ENCODE results near the gene MYMX. TPM values are rescaled to one million over a fixed set of nuclear protein-coding genes. Genes with fewer than 3 reads are reported as not detected.

Gene MYMX
- total and polyA plus RNA-seq, 2 of the 13 experiments (the other 11 are each of a cell fraction or from before 2014, with no cell fraction given), result not detected

DNA sequence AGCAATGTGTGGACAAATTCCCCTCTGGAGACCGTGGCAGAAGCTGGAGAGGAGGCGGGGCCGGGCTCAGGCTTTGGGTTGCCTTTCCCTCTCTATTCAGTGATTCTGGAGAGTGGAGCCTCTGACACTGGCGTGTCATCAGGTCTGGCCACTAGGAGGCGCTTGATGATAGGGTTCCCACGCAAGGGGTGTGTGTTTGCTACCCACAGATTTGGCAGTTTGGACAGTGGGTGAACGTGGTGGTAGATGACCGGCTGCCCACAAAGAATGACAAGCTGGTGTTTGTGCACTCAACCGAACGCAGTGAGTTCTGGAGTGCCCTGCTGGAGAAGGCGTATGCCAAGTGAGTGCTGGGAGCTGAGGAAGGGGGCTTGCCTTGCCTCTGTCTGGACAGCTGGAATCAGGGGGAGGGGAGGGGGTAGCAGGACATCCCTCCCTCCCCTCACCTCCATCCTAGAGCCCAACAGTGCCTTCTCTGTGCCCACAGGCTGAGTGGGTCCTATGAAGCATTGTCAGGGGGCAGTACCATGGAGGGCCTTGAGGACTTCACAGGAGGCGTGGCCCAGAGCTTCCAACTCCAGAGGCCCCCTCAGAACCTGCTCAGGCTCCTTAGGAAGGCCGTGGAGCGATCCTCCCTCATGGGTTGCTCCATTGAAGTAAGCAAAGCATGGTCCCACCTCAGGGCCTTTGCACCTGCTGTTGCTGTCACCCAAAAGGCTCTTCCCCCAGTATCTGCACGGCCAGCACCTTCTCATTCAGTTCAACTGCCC lies 43.8 kb upstream of the MYMX start (continued):
- TF ChIP-seq, protein P1, sequence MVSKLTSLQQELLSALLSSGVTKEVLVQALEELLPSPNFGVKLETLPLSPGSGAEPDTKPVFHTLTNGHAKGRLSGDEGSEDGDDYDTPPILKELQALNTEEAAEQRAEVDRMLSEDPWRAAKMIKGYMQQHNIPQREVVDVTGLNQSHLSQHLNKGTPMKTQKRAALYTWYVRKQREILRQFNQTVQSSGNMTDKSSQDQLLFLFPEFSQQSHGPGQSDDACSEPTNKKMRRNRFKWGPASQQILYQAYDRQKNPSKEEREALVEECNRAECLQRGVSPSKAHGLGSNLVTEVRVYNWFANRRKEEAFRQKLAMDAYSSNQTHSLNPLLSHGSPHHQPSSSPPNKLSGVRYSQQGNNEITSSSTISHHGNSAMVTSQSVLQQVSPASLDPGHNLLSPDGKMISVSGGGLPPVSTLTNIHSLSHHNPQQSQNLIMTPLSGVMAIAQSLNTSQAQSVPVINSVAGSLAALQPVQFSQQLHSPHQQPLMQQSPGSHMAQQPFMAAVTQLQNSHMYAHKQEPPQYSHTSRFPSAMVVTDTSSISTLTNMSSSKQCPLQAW (CRISPR knock-in tag; IDR thresholded peaks at IDR 0.05), result peak; percentile 67; the same call in 1 of the 2 replicates
- TF ChIP-seq KDM5B (CRISPR knock-in tag; IDR thresholded peaks at IDR 0.05; ENCODE audit: borderline replicate concordance) (peak; percentile 60; the same call in 1 of the 2 replicates), SP5 (CRISPR knock-in tag; IDR thresholded peaks at IDR 0.05; ENCODE audit: borderline replicate concordance, low read depth) (0 out of 2 replicates have a peak, but pooled peaks have one; percentile 12), MAZ (IDR thresholded peaks at IDR 0.05; ENCODE audit: borderline replicate concordance, low read depth, low read length) (peak; percentile 42; the same call in 1 of the 2 replicates), MAZ (CRISPR knock-in tag; IDR thresholded peaks at IDR 0.05; ENCODE audit: low read depth) (no peak), DPF2 (CRISPR knock-in tag; IDR thresholded peaks at IDR 0.05; ENCODE audit: borderline replicate concordance, low read depth) (no peak), ZSCAN25 (CRISPR knock-in tag; IDR thresholded peaks at IDR 0.05) (no peak), ZNF354B (CRISPR knock-in tag; IDR thresholded peaks at IDR 0.05) (0 out of 2 replicates have a peak, but pooled peaks have one; percentile 74), CBX1 (IDR thresholded peaks at IDR 0.05; ENCODE audit: low read depth) (peak; percentile 40), SOX5 (CRISPR knock-in tag; IDR thresholded peaks at IDR 0.05; ENCODE audit: borderline replicate concordance) (no peak)
- TF ChIP-seq, protein P2, sequence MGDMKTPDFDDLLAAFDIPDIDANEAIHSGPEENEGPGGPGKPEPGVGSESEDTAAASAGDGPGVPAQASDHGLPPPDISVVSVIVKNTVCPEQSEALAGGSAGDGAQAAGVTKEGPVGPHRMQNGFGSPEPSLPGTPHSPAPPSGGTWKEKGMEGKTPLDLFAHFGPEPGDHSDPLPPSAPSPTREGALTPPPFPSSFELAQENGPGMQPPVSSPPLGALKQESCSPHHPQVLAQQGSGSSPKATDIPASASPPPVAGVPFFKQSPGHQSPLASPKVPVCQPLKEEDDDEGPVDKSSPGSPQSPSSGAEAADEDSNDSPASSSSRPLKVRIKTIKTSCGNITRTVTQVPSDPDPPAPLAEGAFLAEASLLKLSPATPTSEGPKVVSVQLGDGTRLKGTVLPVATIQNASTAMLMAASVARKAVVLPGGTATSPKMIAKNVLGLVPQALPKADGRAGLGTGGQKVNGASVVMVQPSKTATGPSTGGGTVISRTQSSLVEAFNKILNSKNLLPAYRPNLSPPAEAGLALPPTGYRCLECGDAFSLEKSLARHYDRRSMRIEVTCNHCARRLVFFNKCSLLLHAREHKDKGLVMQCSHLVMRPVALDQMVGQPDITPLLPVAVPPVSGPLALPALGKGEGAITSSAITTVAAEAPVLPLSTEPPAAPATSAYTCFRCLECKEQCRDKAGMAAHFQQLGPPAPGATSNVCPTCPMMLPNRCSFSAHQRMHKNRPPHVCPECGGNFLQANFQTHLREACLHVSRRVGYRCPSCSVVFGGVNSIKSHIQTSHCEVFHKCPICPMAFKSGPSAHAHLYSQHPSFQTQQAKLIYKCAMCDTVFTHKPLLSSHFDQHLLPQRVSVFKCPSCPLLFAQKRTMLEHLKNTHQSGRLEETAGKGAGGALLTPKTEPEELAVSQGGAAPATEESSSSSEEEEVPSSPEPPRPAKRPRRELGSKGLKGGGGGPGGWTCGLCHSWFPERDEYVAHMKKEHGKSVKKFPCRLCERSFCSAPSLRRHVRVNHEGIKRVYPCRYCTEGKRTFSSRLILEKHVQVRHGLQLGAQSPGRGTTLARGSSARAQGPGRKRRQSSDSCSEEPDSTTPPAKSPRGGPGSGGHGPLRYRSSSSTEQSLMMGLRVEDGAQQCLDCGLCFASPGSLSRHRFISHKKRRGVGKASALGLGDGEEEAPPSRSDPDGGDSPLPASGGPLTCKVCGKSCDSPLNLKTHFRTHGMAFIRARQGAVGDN (CRISPR knock-in tag; IDR thresholded peaks at IDR 0.05), result peak; percentile 51
- TF ChIP-seq, protein P3, sequence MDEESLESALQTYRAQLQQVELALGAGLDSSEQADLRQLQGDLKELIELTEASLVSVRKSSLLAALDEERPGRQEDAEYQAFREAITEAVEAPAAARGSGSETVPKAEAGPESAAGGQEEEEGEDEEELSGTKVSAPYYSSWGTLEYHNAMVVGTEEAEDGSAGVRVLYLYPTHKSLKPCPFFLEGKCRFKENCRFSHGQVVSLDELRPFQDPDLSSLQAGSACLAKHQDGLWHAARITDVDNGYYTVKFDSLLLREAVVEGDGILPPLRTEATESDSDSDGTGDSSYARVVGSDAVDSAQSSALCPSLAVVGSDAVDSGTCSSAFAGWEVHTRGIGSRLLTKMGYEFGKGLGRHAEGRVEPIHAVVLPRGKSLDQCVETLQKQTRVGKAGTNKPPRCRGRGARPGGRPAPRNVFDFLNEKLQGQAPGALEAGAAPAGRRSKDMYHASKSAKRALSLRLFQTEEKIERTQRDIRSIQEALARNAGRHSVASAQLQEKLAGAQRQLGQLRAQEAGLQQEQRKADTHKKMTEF (CRISPR knock-in tag; IDR thresholded peaks at IDR 0.05), result peak; percentile 40; the same call in 1 of the 2 replicates
- TF ChIP-seq, protein P4, sequence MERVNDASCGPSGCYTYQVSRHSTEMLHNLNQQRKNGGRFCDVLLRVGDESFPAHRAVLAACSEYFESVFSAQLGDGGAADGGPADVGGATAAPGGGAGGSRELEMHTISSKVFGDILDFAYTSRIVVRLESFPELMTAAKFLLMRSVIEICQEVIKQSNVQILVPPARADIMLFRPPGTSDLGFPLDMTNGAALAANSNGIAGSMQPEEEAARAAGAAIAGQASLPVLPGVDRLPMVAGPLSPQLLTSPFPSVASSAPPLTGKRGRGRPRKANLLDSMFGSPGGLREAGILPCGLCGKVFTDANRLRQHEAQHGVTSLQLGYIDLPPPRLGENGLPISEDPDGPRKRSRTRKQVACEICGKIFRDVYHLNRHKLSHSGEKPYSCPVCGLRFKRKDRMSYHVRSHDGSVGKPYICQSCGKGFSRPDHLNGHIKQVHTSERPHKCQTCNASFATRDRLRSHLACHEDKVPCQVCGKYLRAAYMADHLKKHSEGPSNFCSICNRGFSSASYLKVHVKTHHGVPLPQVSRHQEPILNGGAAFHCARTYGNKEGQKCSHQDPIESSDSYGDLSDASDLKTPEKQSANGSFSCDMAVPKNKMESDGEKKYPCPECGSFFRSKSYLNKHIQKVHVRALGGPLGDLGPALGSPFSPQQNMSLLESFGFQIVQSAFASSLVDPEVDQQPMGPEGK (CRISPR knock-in tag; IDR thresholded peaks at IDR 0.05), result 0 out of 2 replicates have a peak, but pooled peaks have one; percentile 42
- TF ChIP-seq, protein P5, sequence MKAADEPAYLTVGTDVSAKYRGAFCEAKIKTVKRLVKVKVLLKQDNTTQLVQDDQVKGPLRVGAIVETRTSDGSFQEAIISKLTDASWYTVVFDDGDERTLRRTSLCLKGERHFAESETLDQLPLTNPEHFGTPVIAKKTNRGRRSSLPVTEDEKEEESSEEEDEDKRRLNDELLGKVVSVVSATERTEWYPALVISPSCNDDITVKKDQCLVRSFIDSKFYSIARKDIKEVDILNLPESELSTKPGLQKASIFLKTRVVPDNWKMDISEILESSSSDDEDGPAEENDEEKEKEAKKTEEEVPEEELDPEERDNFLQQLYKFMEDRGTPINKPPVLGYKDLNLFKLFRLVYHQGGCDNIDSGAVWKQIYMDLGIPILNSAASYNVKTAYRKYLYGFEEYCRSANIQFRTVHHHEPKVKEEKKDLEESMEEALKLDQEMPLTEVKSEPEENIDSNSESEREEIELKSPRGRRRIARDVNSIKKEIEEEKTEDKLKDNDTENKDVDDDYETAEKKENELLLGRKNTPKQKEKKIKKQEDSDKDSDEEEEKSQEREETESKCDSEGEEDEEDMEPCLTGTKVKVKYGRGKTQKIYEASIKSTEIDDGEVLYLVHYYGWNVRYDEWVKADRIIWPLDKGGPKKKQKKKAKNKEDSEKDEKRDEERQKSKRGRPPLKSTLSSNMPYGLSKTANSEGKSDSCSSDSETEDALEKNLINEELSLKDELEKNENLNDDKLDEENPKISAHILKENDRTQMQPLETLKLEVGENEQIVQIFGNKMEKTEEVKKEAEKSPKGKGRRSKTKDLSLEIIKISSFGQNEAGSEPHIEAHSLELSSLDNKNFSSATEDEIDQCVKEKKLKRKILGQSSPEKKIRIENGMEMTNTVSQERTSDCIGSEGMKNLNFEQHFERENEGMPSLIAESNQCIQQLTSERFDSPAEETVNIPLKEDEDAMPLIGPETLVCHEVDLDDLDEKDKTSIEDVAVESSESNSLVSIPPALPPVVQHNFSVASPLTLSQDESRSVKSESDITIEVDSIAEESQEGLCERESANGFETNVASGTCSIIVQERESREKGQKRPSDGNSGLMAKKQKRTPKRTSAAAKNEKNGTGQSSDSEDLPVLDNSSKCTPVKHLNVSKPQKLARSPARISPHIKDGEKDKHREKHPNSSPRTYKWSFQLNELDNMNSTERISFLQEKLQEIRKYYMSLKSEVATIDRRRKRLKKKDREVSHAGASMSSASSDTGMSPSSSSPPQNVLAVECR (CRISPR knock-in tag; IDR thresholded peaks at IDR 0.05; ENCODE audit: borderline replicate concordance), result no peak
